Glutamatergic neuron (in vitro differentiated cells): ENCODE data around the gene NTM. TPM values are rescaled to one million over a fixed set of nuclear protein-coding genes. Genes with fewer than 3 reads are reported as not detected.

Source experiments
- DNase-seq: peaks from one replicate; pipeline ENCODE4 v3.0.0; 2022
- H3K27ac Mint-ChIP-seq: one replicate; pipeline ENCODE4 v1.8.0; 2020; ENCODE audit warnings: mild to moderate bottlenecking, mixed read lengths, inconsistent platforms; ENCODE audit not compliant: unreplicated experiment
- H3K27me3 Mint-ChIP-seq: one replicate; pipeline ENCODE4 v1.8.0; 2020; ENCODE audit warnings: mild to moderate bottlenecking, moderate library complexity, mixed read lengths, inconsistent platforms; ENCODE audit not compliant: unreplicated experiment
- H3K36me3 Mint-ChIP-seq: one replicate; pipeline ENCODE4 v1.8.0; 2020; ENCODE audit warnings: mild to moderate bottlenecking, mixed read lengths, inconsistent platforms; ENCODE audit not compliant: unreplicated experiment
- H3K4me1 Mint-ChIP-seq: one replicate; pipeline ENCODE4 v1.8.0; 2020; ENCODE audit warnings: mild to moderate bottlenecking, low read depth, mixed read lengths, inconsistent platforms; ENCODE audit not compliant: unreplicated experiment
- H3K4me3 Mint-ChIP-seq: one replicate; pipeline ENCODE4 v1.8.0; 2020; ENCODE audit warnings: mild to moderate bottlenecking, mixed read lengths, inconsistent platforms; ENCODE audit not compliant: unreplicated experiment
- H3K9me3 Mint-ChIP-seq: one replicate; pipeline ENCODE4 v1.8.0; 2020; ENCODE audit warnings: mild to moderate bottlenecking, moderate library complexity, mixed read lengths, inconsistent platforms; ENCODE audit not compliant: unreplicated experiment
- total RNA-seq: library from RNA; stranded (reverse); fragmentation: NEBNext Ultra II Directional; extraction: Animal tissue kit (Norgen Biotek cat#: 25700); gene quantifications from one replicate; pipeline ENCODE4 v1.2.1, GENCODE V29; 2021; ENCODE audit not compliant: unreplicated experiment
- TF ChIP-seq, protein P1 (sequence below): fragments of 200-600 bp; sonication (generic); IDR thresholded peaks from one replicate; pipeline ENCODE4 v1.5.0; 2021; ENCODE audit not compliant: partially characterized antibody, unreplicated experiment

NTM gene
- total RNA-seq, 1 donor from 2014 or later: 1.2 TPM

DNA sequence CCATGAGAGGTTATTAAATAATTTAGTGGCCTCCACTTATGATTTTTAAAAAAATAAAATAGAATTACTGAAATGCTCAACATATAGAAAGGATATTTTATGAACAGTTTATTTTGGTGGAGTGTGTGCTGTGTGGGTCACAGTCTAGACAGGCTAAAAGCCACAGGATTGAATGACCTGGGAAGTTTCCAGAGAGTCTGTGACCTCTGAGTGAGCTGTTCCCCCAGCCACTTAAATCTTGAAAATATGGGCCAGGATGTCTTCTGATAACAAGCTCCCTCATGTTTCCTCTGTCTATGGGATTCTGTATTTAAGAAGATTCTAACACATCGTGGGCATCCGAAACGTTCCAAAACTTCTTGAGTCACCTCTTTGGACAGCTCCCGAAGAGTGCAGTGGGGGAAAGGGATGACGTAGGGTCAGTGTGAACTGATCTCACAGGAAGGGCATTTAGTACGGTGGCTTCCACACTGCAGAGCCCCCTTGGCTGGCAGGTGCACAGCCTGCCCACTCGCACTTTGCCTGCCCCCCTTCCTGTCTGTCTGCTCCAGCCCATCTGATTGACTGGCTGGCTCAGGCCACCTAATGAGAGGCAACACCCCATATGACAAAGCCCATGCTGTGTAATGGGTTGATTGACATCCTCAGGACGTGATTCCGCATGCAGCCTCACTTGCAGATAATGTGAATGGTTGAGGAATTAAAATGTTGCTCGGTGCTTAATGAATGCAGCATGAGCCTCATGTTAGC is 97.4 kb downstream of the NTM start:
- peaks cover 7% of the 10 kb centered on the region for H3K27me3 Mint-ChIP-seq
- peaks cover 62% of the 10 kb centered on the region for H3K4me1 Mint-ChIP-seq
- DNase-seq: no peak
- peak overlapping the region; percentile 62 for H3K27ac Mint-ChIP-seq
- TF ChIP-seq, protein P1, sequence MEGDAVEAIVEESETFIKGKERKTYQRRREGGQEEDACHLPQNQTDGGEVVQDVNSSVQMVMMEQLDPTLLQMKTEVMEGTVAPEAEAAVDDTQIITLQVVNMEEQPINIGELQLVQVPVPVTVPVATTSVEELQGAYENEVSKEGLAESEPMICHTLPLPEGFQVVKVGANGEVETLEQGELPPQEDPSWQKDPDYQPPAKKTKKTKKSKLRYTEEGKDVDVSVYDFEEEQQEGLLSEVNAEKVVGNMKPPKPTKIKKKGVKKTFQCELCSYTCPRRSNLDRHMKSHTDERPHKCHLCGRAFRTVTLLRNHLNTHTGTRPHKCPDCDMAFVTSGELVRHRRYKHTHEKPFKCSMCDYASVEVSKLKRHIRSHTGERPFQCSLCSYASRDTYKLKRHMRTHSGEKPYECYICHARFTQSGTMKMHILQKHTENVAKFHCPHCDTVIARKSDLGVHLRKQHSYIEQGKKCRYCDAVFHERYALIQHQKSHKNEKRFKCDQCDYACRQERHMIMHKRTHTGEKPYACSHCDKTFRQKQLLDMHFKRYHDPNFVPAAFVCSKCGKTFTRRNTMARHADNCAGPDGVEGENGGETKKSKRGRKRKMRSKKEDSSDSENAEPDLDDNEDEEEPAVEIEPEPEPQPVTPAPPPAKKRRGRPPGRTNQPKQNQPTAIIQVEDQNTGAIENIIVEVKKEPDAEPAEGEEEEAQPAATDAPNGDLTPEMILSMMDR: no peak
- H3K36me3 Mint-ChIP-seq: no peaks in the 10 kb centered on the region
- no peak overlapping the region for H3K4me3 Mint-ChIP-seq
- peaks cover 6% of the 10 kb centered on the region for H3K9me3 Mint-ChIP-seq

DNA sequence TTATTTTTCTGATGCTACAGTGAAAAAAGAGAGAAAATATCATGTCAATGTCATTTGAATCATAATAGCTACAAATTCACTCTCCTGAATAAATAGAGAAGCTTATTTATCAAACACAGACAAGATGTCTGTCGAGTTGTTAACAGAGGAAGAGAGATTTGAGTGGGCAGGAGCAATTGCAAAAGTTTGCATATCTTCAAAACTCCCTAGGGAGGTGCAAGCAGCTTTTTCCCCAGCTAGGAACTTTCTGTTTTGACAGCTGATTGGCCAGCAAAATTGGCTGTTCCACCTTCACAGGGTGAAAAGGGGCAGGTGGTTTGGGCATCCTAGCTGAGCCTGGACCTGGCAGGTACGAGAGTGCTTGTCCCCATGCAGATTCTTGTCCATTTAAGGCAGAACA is 98.2 kb downstream of the NTM start:
- H3K36me3 Mint-ChIP-seq: no peaks in the 10 kb centered on the region
- H3K4me3 Mint-ChIP-seq: no peak overlapping the region
- H3K27ac Mint-ChIP-seq: no peak overlapping the region
- H3K27me3 Mint-ChIP-seq: peaks cover 6% of the 10 kb centered on the region
- peaks cover 61% of the 10 kb centered on the region for H3K4me1 Mint-ChIP-seq
- peaks cover 5% of the 10 kb centered on the region for H3K9me3 Mint-ChIP-seq
- TF ChIP-seq, protein P1: no peak
- no peak for DNase-seq

DNA sequence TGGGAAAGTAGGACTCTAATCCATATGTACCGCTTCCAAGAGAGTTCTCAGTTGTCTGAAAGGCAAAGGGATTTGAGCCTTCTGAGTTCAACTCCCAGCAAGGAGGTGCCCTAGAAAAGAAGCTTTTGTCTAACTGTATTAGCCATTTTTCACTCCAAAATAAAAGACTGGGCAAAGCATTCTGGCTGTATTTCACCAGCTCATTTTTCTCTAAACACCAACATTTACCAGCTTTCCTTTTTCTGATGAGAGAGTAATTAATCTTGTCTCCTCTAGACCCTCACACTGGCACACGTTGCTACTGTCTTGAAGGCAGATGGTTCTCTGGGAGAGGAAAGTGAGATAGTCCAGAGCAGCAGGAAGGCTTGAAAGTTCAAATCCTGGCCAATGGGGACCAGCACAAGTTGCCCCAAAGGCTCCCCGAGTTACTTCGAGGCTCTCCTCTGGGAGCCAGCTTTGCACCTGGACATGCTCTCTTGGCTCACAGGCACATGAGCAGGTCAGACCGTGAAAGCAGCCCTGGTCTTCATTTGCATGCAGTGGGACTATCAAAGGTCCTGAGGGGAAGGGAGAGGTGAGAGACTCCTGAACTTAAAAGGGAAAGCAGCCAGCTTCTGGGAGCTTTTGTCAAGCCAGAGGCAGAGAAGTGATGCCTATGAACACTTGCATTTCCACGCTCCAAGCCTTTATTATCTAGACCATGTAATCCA is 100.0 kb downstream of the NTM start:
- Mint-ChIP-seq H3K9me3 (no peaks in the 10 kb centered on the region), H3K27ac (no peak overlapping the region), H3K4me3 (no peak overlapping the region), H3K36me3 (no peaks in the 10 kb centered on the region), H3K27me3 (no peaks in the 10 kb centered on the region), H3K4me1 (peaks cover 43% of the 10 kb centered on the region)
- no peak for DNase-seq
- TF ChIP-seq, protein P1: no peak

DNA sequence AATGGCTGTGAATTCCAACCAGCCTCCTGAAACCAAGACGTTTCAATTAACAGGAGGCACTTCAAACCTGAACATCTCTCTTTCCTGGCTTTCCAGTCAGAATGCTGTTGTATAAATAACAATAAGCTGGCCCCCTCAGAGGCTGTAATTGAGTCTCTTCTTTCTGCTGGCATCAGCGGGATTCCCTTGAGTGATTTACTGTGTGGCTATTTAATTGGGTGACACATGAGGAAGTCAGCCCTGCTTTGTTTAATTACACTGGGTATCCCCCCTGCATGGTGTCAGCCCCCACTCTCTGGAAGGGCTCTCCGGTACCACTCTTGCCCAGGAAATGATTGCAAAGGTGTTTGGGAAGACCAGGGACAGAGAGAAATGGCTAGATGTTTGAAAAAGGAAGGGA is 101.6 kb downstream of the NTM start:
- no peaks in the 10 kb centered on the region for H3K36me3 Mint-ChIP-seq
- no peaks in the 10 kb centered on the region for H3K9me3 Mint-ChIP-seq
- DNase-seq: no peak
- H3K27ac Mint-ChIP-seq: no peak overlapping the region
- peaks cover 34% of the 10 kb centered on the region for H3K4me1 Mint-ChIP-seq
- TF ChIP-seq, protein P1: no peak
- H3K4me3 Mint-ChIP-seq: no peak overlapping the region
- H3K27me3 Mint-ChIP-seq: peaks cover 2% of the 10 kb centered on the region

DNA sequence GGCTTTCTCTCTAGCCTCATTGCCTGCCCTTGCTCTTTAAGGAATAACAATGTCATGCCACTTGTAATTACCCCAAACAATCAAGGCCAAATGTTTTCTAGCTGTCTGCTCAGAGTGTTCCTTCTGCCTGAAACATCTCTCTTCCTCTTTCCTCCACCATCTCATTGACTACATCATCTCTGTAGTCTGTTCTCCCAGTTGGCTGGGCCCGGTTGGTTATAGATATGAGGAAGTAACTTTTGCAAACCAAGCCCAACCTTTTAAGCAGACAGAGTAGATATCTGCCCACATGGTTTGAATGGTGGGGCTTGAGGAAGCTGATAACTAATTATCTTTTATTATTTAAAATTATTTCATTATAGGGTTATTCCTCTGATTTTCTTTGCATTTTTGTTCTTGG is 104.5 kb downstream of the NTM start:
- TF ChIP-seq, protein P1: no peak
- H3K4me3 Mint-ChIP-seq: no peak overlapping the region
- H3K9me3 Mint-ChIP-seq: no peaks in the 10 kb centered on the region
- H3K27ac Mint-ChIP-seq: no peak overlapping the region
- H3K4me1 Mint-ChIP-seq: peaks cover 26% of the 10 kb centered on the region
- peaks cover 2% of the 10 kb centered on the region for H3K27me3 Mint-ChIP-seq
- no peak for DNase-seq
- H3K36me3 Mint-ChIP-seq: no peaks in the 10 kb centered on the region
